ENCODE data around the gene HNRNPC.
"Not testable (repeated sequence)": the region's sequence is repeated elsewhere in the genome, so short reads cannot be mapped to it uniquely, and the experiment has no call there.

The HNRNPC gene

DNA sequence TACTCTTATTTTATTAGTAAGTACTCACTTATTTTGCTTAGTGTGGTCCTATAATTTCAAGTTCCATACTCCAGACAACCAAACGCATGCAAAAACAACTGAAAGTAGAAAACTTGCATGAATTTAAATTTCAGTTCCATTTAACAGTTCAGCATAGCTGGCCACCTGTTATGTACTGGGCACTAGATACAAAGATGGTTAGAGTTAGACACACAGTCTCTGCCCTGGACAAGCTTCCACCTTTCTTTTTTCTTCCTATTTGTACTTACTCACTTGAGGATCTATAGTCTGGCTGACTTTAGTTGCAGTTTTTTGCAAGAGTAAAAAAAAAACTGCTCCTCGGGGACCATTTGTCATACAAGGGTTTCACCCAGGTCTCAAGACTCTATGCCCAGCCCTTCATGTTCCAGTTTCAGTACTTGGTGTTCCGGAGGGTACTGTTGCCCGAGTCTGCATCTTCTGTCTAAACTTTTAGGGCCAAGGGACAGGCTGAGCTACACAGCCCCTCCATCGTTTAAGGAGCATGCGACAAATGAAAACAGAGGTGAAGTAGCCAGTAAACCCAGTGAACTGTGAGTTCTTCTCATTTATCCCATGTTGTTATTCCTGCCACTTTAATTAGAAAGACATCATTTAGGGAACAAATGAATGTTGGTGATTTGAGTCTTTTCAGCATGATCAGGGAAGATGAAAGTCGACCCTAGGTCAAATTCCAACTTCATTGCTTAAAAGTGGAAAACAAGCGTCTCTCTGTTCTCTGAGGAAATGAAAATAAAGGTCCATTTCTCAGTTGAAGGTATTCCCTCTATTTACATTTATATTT lies 33.0 kb upstream of the HNRNPC start:
- no peaks in the 10 kb centered on the region for H3K9me3 ChIP-seq (ENCODE audit: control insufficient read depth in 5 of 5, low read length in 5 of 5)
- no peak overlapping the region for H3K27ac ChIP-seq (ENCODE audit: low read depth, low read length)
- H3K9ac ChIP-seq (ENCODE audit: low read length in 5 of 5), result no peak overlapping the region
- H3K27me3 ChIP-seq (ENCODE audit: control insufficient read depth in 5 of 5, insufficient read depth in 4 of 5, low read length in 5 of 5), result peaks cover 0 to 6% (median 2%) of the 10 kb centered on the region in 5 donors
- H3K4me1 ChIP-seq (ENCODE audit: control insufficient read depth in 5 of 5, insufficient read depth in 5 of 5, low read length in 5 of 5), result peaks cover 0 to 7% (median 6%) of the 10 kb centered on the region in 5 donors
- no peaks in the 10 kb centered on the region for H3K36me3 ChIP-seq (ENCODE audit: control insufficient read depth in 5 of 5, insufficient read depth in 5 of 5, low read length in 5 of 5)
- no peak overlapping the region for H3K4me3 ChIP-seq (ENCODE audit: low read depth in 1 of 5, low read length in 5 of 5)

DNA sequence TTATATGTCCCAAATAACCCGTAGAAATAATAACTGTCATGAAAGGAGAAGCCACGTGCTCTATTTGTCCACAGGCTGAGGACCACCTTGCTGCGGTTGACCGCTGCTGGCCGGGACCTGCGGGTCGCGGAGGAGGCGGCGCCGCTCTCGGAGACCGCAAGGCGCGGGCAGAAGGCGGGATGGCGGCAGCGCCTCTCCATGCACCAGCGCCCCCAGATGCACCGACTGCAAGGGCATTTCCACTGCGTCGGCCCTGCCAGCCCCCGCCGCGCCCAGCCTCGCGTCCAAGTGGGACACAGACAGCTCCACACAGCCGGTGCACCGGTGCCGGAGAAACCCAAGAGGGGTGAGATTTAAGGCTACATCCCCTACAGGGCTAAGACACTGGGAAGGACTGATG lies 31.6 kb upstream of the HNRNPC start:
- no peaks in the 10 kb centered on the region for H3K9me3 ChIP-seq (ENCODE audit: control insufficient read depth in 5 of 5, low read length in 5 of 5)
- H3K27me3 ChIP-seq (ENCODE audit: control insufficient read depth in 5 of 5, insufficient read depth in 4 of 5, low read length in 5 of 5), result peaks cover 0 to 6% (median 2%) of the 10 kb centered on the region in 5 donors
- peaks cover 0 to 7% (median 6%) of the 10 kb centered on the region in 5 donors for H3K4me1 ChIP-seq (ENCODE audit: control insufficient read depth in 5 of 5, insufficient read depth in 5 of 5, low read length in 5 of 5)
- no peak overlapping the region for H3K27ac ChIP-seq (ENCODE audit: low read depth, low read length)
- H3K4me3 ChIP-seq (ENCODE audit: low read depth in 1 of 5, low read length in 5 of 5), result peak overlapping the region in 4 of 5 donors; percentile 36 to 56 (median 48)
- no peaks in the 10 kb centered on the region for H3K36me3 ChIP-seq (ENCODE audit: control insufficient read depth in 5 of 5, insufficient read depth in 5 of 5, low read length in 5 of 5)
- peak overlapping the region in 2 of 5 donors; percentile 21 to 37 for H3K9ac ChIP-seq (ENCODE audit: low read length in 5 of 5)

DNA sequence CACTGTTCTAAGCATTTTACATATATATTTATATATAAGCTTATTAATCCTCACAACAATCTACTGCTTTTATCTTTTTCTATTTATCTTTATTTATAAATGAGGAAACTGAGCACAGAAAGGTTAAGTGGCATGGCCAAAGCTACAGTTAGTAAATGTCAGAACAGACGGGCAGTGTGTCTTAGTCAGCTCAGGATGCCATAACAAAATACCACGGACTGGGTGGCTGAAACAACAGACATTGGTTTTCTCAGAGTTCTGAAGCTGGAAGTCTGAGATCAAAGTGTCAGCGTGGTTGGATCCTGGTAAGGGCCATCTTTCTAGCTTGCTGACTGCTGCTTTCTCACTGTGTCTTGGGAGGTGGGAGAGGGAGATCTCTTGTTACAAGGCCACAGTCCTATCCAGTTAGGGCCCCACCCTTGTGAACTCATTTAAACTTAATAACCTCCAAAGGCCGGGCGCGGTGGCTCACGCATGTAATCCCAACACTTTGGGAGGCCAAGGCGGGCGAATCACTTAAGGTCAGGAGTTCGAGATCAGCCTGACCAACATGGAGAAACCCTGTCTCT lies 30.4 kb upstream of the HNRNPC start:
- peaks cover 0 to 6% (median 2%) of the 10 kb centered on the region in 5 donors for H3K27me3 ChIP-seq (ENCODE audit: control insufficient read depth in 5 of 5, insufficient read depth in 4 of 5, low read length in 5 of 5)
- H3K4me1 ChIP-seq (ENCODE audit: control insufficient read depth in 5 of 5, insufficient read depth in 5 of 5, low read length in 5 of 5), result peaks cover 0 to 7% (median 6%) of the 10 kb centered on the region in 5 donors
- H3K27ac ChIP-seq (ENCODE audit: low read depth, low read length), result no peak overlapping the region
- H3K4me3 ChIP-seq (ENCODE audit: low read depth in 1 of 5, low read length in 5 of 5), result no peak overlapping the region
- no peak overlapping the region for H3K9ac ChIP-seq (ENCODE audit: low read length in 5 of 5)
- H3K36me3 ChIP-seq (ENCODE audit: control insufficient read depth in 5 of 5, insufficient read depth in 5 of 5, low read length in 5 of 5), result no peaks in the 10 kb centered on the region
- no peaks in the 10 kb centered on the region for H3K9me3 ChIP-seq (ENCODE audit: control insufficient read depth in 5 of 5, low read length in 5 of 5)

DNA sequence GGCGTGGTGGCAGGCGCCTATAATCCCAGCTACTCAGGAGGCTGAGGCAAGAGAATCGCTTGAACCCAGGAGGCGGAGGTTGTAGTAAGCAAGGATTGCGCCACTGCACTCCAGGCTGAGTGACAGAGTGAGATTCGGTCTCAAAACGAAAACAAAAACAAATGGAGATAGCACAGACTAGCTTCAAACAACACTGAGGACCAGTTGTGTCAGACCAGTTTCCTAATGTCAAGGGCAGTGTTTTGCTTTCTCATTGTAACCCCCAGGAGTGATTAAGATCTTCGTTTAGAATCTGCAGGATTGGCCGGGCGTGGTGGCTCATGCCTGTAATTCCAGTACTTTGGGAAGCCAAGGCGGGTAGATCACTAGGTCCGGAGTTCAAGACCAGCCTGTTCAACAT lies 29.1 kb upstream of the HNRNPC start:
- Histone ChIP-seq H3K9ac (ENCODE audit: low read length in 5 of 5) (no peak overlapping the region), H3K27me3 (ENCODE audit: control insufficient read depth in 5 of 5, insufficient read depth in 4 of 5, low read length in 5 of 5) (peaks cover 0 to 6% (median 2%) of the 10 kb centered on the region in 5 donors), H3K4me3 (ENCODE audit: low read depth in 1 of 5, low read length in 5 of 5) (no peak overlapping the region), H3K4me1 (ENCODE audit: control insufficient read depth in 5 of 5, insufficient read depth in 5 of 5, low read length in 5 of 5) (peaks cover 0 to 7% (median 6%) of the 10 kb centered on the region in 5 donors), H3K27ac (ENCODE audit: low read depth, low read length) (no peak overlapping the region), H3K9me3 (ENCODE audit: control insufficient read depth in 5 of 5, low read length in 5 of 5) (no peaks in the 10 kb centered on the region), H3K36me3 (ENCODE audit: control insufficient read depth in 5 of 5, insufficient read depth in 5 of 5, low read length in 5 of 5) (no peaks in the 10 kb centered on the region)

DNA sequence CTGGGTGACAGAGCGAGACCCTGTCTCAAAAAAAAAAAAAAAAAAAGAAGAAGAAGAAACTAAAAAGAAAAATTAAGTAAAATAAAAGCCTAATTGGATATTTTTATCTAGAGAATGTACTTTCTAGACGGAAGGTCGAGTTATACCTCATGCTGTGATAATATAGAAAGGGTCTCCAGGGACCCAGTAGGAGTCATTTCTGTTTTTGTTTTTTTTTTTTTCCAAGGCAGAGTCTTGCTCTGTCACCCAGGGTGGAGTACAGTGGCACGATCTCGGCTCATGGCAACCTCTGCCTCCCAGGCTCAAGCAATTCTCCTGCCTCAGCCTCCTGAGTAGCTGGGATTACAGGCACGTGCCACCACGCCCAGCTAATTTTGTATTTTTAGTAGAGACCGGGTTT lies 24.8 kb upstream of the HNRNPC start:
- not testable (repeated sequence) for H3K4me3 ChIP-seq (ENCODE audit: low read depth in 1 of 5, low read length in 5 of 5); H3K4me1 ChIP-seq (ENCODE audit: control insufficient read depth in 5 of 5, insufficient read depth in 5 of 5, low read length in 5 of 5); H3K9me3 ChIP-seq (ENCODE audit: control insufficient read depth in 5 of 5, low read length in 5 of 5); H3K27me3 ChIP-seq (ENCODE audit: control insufficient read depth in 5 of 5, insufficient read depth in 4 of 5, low read length in 5 of 5); H3K9ac ChIP-seq (ENCODE audit: low read length in 5 of 5); H3K27ac ChIP-seq (ENCODE audit: low read depth, low read length); H3K36me3 ChIP-seq (ENCODE audit: control insufficient read depth in 5 of 5, insufficient read depth in 5 of 5, low read length in 5 of 5)

DNA sequence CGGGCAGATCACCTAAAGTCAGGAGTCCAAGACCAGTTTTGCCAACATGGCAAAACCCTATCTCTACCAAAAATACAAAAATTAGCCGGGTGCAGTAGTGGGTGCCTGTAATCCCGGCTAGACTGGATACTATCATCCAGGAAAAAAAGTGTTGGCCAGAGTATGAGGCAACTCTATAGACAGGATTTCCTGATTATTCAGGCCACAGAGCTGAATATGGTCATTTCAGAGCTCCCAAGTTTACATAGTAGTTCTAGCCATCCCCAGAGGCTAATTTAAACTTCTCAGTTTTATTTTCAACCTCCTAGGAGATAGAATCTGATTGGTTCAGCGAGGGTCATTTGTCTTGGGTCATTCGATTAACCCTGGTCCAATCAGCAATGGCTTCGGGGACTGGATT lies 17.9 kb upstream of the HNRNPC start:
- no peak overlapping the region for H3K9ac ChIP-seq (ENCODE audit: low read length in 5 of 5)
- H3K4me3 ChIP-seq (ENCODE audit: low read depth in 1 of 5, low read length in 5 of 5), result no peak overlapping the region
- no peaks in the 10 kb centered on the region for H3K27me3 ChIP-seq (ENCODE audit: control insufficient read depth in 5 of 5, insufficient read depth in 4 of 5, low read length in 5 of 5)
- H3K36me3 ChIP-seq (ENCODE audit: control insufficient read depth in 5 of 5, insufficient read depth in 5 of 5, low read length in 5 of 5), result no peaks in the 10 kb centered on the region
- H3K27ac ChIP-seq (ENCODE audit: low read depth, low read length), result no peak overlapping the region
- no peaks in the 10 kb centered on the region for H3K4me1 ChIP-seq (ENCODE audit: control insufficient read depth in 5 of 5, insufficient read depth in 5 of 5, low read length in 5 of 5)
- no peaks in the 10 kb centered on the region for H3K9me3 ChIP-seq (ENCODE audit: control insufficient read depth in 5 of 5, low read length in 5 of 5)

DNA sequence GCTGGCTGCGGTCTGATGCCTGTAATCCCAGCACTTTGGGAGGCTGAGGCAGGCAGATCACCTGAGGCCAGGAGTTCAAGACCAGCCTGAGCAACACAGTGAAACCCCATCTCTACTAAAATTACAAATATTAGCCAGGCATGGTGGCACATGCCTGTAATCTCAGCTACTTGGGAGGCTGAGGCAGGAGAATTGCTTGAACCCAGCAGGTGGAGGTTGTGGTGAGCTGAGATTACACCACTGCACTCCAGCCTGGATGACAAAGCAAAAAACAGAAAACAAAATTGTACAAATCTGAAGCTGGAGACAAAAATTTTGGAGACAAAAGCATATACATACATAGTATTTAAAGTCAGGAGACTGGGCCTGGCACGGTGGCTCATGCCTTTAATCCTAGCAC lies 17.3 kb upstream of the HNRNPC start:
- H3K4me3 ChIP-seq (ENCODE audit: low read depth in 1 of 5, low read length in 5 of 5); H3K36me3 ChIP-seq (ENCODE audit: control insufficient read depth in 5 of 5, insufficient read depth in 5 of 5, low read length in 5 of 5); H3K4me1 ChIP-seq (ENCODE audit: control insufficient read depth in 5 of 5, insufficient read depth in 5 of 5, low read length in 5 of 5); H3K9ac ChIP-seq (ENCODE audit: low read length in 5 of 5); H3K9me3 ChIP-seq (ENCODE audit: control insufficient read depth in 5 of 5, low read length in 5 of 5); H3K27ac ChIP-seq (ENCODE audit: low read depth, low read length); H3K27me3 ChIP-seq (ENCODE audit: control insufficient read depth in 5 of 5, insufficient read depth in 4 of 5, low read length in 5 of 5): not testable (repeated sequence)

DNA sequence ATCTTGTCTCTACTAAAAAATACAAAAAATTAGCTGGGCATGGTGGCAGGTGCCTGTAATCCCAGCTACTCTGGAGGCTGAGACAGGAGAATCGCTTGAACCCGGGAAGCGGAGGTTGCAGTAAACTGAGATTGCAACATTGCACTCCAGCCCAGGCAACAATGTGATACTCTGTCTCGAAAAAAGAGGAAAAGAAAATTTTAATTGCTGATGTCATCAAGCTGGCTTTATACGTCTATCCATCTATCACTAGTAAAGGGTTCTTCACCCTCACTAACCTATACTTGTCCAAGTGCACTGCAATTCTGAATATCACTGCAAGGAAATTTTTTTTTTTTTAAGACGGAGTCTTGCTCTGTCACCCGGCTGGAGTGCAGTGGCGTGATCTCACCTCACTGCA lies 12.7 kb upstream of the HNRNPC start:
- not testable (repeated sequence) for H3K36me3 ChIP-seq (ENCODE audit: control insufficient read depth in 5 of 5, insufficient read depth in 5 of 5, low read length in 5 of 5); H3K9ac ChIP-seq (ENCODE audit: low read length in 5 of 5); H3K4me3 ChIP-seq (ENCODE audit: low read depth in 1 of 5, low read length in 5 of 5); H3K9me3 ChIP-seq (ENCODE audit: control insufficient read depth in 5 of 5, low read length in 5 of 5); H3K27ac ChIP-seq (ENCODE audit: low read depth, low read length); H3K4me1 ChIP-seq (ENCODE audit: control insufficient read depth in 5 of 5, insufficient read depth in 5 of 5, low read length in 5 of 5); H3K27me3 ChIP-seq (ENCODE audit: control insufficient read depth in 5 of 5, insufficient read depth in 4 of 5, low read length in 5 of 5)

DNA sequence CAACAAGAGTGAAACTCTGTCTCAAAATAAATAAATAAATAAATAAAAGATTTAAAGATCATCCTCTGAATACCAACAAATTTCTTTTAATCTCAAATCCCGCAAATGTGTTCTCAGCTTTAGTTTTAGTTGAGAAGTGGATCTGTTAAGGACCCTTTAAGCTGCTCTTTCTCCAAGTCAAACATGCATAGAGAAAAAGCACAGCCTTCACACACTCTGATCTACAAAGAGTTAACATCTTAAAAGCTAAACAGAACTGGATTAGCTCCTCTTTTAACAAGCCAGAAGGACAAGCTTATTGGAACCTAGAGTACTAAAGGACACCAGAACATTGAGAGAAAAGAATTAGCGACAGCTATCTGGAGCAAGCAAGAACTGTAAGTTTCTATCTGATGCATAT lies 10.5 kb upstream of the HNRNPC start, which contains the start of gene RPGRIP1:
Gene RPGRIP1, plus strand, starts transcription at position 301 of the 400 bp plus-strand sequence. CDS start 7,894 bp downstream, outside the sequence.
- H3K27ac ChIP-seq (ENCODE audit: low read depth, low read length), result no peak within 1 kb of the TSS
- no peaks in the 10 kb centered on the region for H3K9me3 ChIP-seq (ENCODE audit: control insufficient read depth in 5 of 5, low read length in 5 of 5)
- H3K36me3 ChIP-seq (ENCODE audit: control insufficient read depth in 5 of 5, insufficient read depth in 5 of 5, low read length in 5 of 5), result no peaks in the 10 kb centered on the region
- H3K4me1 ChIP-seq (ENCODE audit: control insufficient read depth in 5 of 5, insufficient read depth in 5 of 5, low read length in 5 of 5), result no peaks in the 10 kb centered on the region
- no peak within 1 kb of the TSS for H3K9ac ChIP-seq (ENCODE audit: low read length in 5 of 5)
- no peaks in the 10 kb centered on the region for H3K27me3 ChIP-seq (ENCODE audit: control insufficient read depth in 5 of 5, insufficient read depth in 4 of 5, low read length in 5 of 5)
- H3K4me3 ChIP-seq (ENCODE audit: low read depth in 1 of 5, low read length in 5 of 5), result no peak within 1 kb of the TSS

DNA sequence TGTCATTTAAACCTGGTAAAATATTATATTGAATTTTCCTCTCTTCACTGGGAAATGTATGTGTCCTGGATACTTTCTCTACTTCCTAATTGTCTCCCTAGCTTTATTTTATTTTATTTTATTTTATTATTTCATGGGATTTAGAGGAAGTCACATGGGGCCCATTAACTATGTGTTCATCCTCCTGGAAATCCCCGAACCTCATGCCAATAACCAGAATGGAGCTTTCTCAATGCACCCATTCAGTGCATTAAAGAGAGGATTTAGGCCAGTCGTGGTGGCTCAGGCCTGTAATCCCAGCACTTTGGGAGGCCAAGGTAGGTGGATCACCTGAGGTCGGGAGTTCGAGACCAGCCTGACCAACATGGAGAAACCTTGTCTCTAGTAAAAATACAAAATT lies 9.4 kb upstream of the HNRNPC start:
- Histone ChIP-seq H3K27me3 (ENCODE audit: control insufficient read depth in 5 of 5, insufficient read depth in 4 of 5, low read length in 5 of 5) (no peaks in the 10 kb centered on the region), H3K36me3 (ENCODE audit: control insufficient read depth in 5 of 5, insufficient read depth in 5 of 5, low read length in 5 of 5) (no peaks in the 10 kb centered on the region), H3K27ac (ENCODE audit: low read depth, low read length) (no peak overlapping the region), H3K9me3 (ENCODE audit: control insufficient read depth in 5 of 5, low read length in 5 of 5) (no peaks in the 10 kb centered on the region), H3K4me1 (ENCODE audit: control insufficient read depth in 5 of 5, insufficient read depth in 5 of 5, low read length in 5 of 5) (no peaks in the 10 kb centered on the region), H3K9ac (ENCODE audit: low read length in 5 of 5) (no peak overlapping the region), H3K4me3 (ENCODE audit: low read depth in 1 of 5, low read length in 5 of 5) (no peak overlapping the region)
